Measurements from ENCODE around the gene FIG4.

DNA sequence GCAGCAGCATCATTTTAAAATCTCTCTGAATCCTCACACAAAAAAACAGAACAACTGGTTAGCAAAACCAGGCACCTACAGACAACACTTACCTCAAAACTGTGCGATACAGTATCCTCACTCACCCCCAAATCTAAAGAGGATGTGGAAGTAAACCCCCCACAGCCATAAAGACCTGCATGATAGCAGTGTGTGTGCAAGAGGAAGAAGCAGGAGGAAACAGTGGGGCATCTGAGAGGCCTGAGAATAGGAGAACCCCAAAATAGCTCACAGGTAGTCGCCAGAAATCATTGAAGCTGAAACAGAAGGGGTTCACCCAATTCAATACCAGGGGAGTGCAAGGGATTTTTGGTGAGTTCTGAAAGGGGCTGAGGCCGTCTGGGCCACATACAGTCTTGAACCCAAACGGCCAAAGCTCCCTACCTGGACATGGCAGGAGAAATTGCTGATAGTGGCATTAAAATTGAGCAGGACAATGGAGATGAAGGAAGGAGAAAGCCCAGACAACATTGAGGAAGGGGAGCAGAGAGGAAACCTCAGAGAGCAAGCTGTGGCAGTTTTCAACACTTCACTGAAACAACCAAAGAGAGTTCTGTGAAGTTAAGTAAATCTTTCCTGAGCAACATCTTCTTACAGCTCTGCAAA is 129.7 kb downstream of the FIG4 start:
- TF ChIP-seq, protein P1, sequence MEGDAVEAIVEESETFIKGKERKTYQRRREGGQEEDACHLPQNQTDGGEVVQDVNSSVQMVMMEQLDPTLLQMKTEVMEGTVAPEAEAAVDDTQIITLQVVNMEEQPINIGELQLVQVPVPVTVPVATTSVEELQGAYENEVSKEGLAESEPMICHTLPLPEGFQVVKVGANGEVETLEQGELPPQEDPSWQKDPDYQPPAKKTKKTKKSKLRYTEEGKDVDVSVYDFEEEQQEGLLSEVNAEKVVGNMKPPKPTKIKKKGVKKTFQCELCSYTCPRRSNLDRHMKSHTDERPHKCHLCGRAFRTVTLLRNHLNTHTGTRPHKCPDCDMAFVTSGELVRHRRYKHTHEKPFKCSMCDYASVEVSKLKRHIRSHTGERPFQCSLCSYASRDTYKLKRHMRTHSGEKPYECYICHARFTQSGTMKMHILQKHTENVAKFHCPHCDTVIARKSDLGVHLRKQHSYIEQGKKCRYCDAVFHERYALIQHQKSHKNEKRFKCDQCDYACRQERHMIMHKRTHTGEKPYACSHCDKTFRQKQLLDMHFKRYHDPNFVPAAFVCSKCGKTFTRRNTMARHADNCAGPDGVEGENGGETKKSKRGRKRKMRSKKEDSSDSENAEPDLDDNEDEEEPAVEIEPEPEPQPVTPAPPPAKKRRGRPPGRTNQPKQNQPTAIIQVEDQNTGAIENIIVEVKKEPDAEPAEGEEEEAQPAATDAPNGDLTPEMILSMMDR (IDR thresholded peaks at IDR 0.05) = no peak
- no peak for TF ChIP-seq POLR2A (IDR thresholded peaks at IDR 0.05)

Data from right lobe of liver (tissue), 4 donors.